Suprapubic skin (tissue), 4 donors: ENCODE data around the gene RDX. TPM values are rescaled to one million over a fixed set of nuclear protein-coding genes. Genes with fewer than 3 reads are reported as not detected.

Source experiments
- DNase-seq, 2 donors: peaks; one replicate each; pipeline ENCODE4 v3.0.0-alpha.2; 2019; ENCODE audit warnings: low spot score in 2 of 2
- H3K27ac ChIP-seq: fragments of 200-600 bp; sonication (generic); one replicate; pipeline ENCODE4 v1.5.1; 2019
- H3K27me3 ChIP-seq: fragments of 200-600 bp; sonication (generic); one replicate; pipeline ENCODE4 v1.5.1; 2019
- H3K36me3 ChIP-seq: fragments of 200-600 bp; sonication (generic); one replicate; pipeline ENCODE4 v1.5.1; 2019
- H3K4me1 ChIP-seq: fragments of 200-600 bp; sonication (generic); one replicate; pipeline ENCODE4 v1.5.1; 2019
- H3K4me3 ChIP-seq: fragments of 200-600 bp; sonication (generic); one replicate; pipeline ENCODE4 v1.5.1; 2019; ENCODE audit warnings: mild to moderate bottlenecking
- H3K9me3 ChIP-seq: fragments of 200-600 bp; sonication (generic); one replicate; pipeline ENCODE4 v1.5.1; 2019
- CTCF ChIP-seq, 2 donors: fragments of 200-600 bp in 1 of 2; fragments of 450-650 bp in 1 of 2; sonication (generic) in 1 of 2; IDR thresholded peaks; one replicate each; pipeline ENCODE4 v1.5.1; 2016 to 2019; ENCODE audit warnings: antibody characterized with exemption in 2 of 2, mild to moderate bottlenecking in 1 of 2, moderate library complexity in 1 of 2
- EP300 ChIP-seq: sonication (generic); formaldehyde crosslinking; IDR thresholded peaks from one replicate; pipeline ENCODE4 v1.6.1; 2017; ENCODE audit warnings: antibody characterized with exemption
- POLR2A ChIP-seq, 2 donors: fragments of 450-650 bp; IDR thresholded peaks; one replicate each; pipeline ENCODE4 v1.6.1; 2017; ENCODE audit warnings: antibody characterized with exemption in 2 of 2, mild to moderate bottlenecking in 2 of 2, moderate library complexity in 2 of 2
- POLR2AphosphoS5 ChIP-seq, 3 donors: sonication (generic); formaldehyde crosslinking; IDR thresholded peaks; one replicate each; pipeline ENCODE4 v1.6.1; 2017; ENCODE audit warnings: antibody characterized with exemption in 3 of 3
- WGBS: methylation state at CpG from one replicate; pipeline ENCODE4 v1.1.5; 2018; 5-methylcytosine and 5-hydroxymethylcytosine counted together
- total RNA-seq, 4 donors: library from RNA; depleted of rRNA; stranded (reverse); fragments of >200 nt; gene quantifications; one replicate each; pipeline ENCODE4 v1.1.0, GENCODE V29; 2016

Gene RDX
- total RNA-seq, 4 donors from 2014 or later: 24.8 to 46.4 (median 38.3) TPM

GRCh38 chr11:110242188-110242587, 54.2 kb downstream of the RDX start:
- Histone ChIP-seq H3K4me1 (no peaks in the 10 kb centered on the region), H3K36me3 (peaks cover 37% of the 10 kb centered on the region), H3K9me3 (no peaks in the 10 kb centered on the region), H3K4me3 (no peak overlapping the region), H3K27ac (no peak overlapping the region), H3K27me3 (no peaks in the 10 kb centered on the region)
- DNase-seq: no peak
- WGBS: 89% methylated on average over 7 of the region's 7 CpGs
- TF ChIP-seq POLR2AphosphoS5 (IDR thresholded peaks at IDR 0.05): no peak
- TF ChIP-seq POLR2A (IDR thresholded peaks at IDR 0.05): no peak
- no peak for TF ChIP-seq CTCF (IDR thresholded peaks at IDR 0.05)
- no peak for TF ChIP-seq EP300

- 80% methylated on average over 1 of the region's 1 CpG for WGBS
- Histone ChIP-seq H3K4me3 (no peak overlapping the region), H3K36me3 (peaks cover 67% of the 10 kb centered on the region), H3K27ac (no peak overlapping the region), H3K27me3 (no peaks in the 10 kb centered on the region), H3K9me3 (no peaks in the 10 kb centered on the region), H3K4me1 (no peaks in the 10 kb centered on the region)
- TF ChIP-seq EP300 (no peak), POLR2A (IDR thresholded peaks at IDR 0.05) (no peak), CTCF (IDR thresholded peaks at IDR 0.05) (no peak), POLR2AphosphoS5 (IDR thresholded peaks at IDR 0.05) (no peak)
- DNase-seq: no peak
Observed at GRCh38 chr11:110235966-110236365, 60.4 kb downstream of the RDX start.

- Histone ChIP-seq H3K4me1 (no peaks in the 10 kb centered on the region), H3K27ac (no peak overlapping the region), H3K9me3 (no peaks in the 10 kb centered on the region), H3K36me3 (peaks cover 49% of the 10 kb centered on the region), H3K27me3 (no peaks in the 10 kb centered on the region), H3K4me3 (no peak overlapping the region)
- 94% methylated on average over 3 of the region's 3 CpGs for WGBS
- no peak for DNase-seq
- no peak for TF ChIP-seq CTCF (IDR thresholded peaks at IDR 0.05)
- TF ChIP-seq POLR2A (IDR thresholded peaks at IDR 0.05): no peak
Observed at GRCh38 chr11:110230377-110230776, 66.0 kb downstream of the RDX start.

GRCh38 chr11:110219006-110219785, 77.2 kb downstream of the RDX start:
- TF ChIP-seq POLR2A (IDR thresholded peaks at IDR 0.05) (no peak), CTCF (IDR thresholded peaks at IDR 0.05) (no peak), POLR2AphosphoS5 (IDR thresholded peaks at IDR 0.05) (no peak), EP300 (no peak)
- H3K36me3 ChIP-seq: no peaks in the 10 kb centered on the region
- no peak overlapping the region for H3K27ac ChIP-seq
- no peaks in the 10 kb centered on the region for H3K27me3 ChIP-seq
- no peaks in the 10 kb centered on the region for H3K9me3 ChIP-seq
- H3K4me1 ChIP-seq: no peaks in the 10 kb centered on the region
- 95% methylated on average over 4 of the region's 4 CpGs for WGBS
- H3K4me3 ChIP-seq: no peak overlapping the region
- DNase-seq: no peak

GRCh38 chr11:110217936-110218335, 78.5 kb downstream of the RDX start:
- H3K36me3 ChIP-seq: no peaks in the 10 kb centered on the region
- DNase-seq: no peak
- WGBS: 62% methylated on average over 3 of the region's 3 CpGs
- TF ChIP-seq POLR2A (IDR thresholded peaks at IDR 0.05): no peak
- TF ChIP-seq CTCF (IDR thresholded peaks at IDR 0.05): no peak
- TF ChIP-seq POLR2AphosphoS5 (IDR thresholded peaks at IDR 0.05): no peak
- TF ChIP-seq EP300: no peak
- no peak overlapping the region for H3K4me3 ChIP-seq
- H3K27me3 ChIP-seq: no peaks in the 10 kb centered on the region
- H3K27ac ChIP-seq: no peak overlapping the region
- H3K9me3 ChIP-seq: no peaks in the 10 kb centered on the region
- H3K4me1 ChIP-seq: no peaks in the 10 kb centered on the region
